ENCODE measurements around the gene PLG.

GRCh38 chr6:160765412-160765811 is 63.4 kb downstream of the PLG start:
- TF ChIP-seq ZBTB43 (CRISPR knock-in tag; IDR thresholded peaks at IDR 0.05) (no peak), JUN (CRISPR knock-in tag; IDR thresholded peaks at IDR 0.05) (no peak), SP1 (CRISPR knock-in tag; conservative IDR thresholded peaks at IDR 0.05) (no peak), CTCF (IDR thresholded peaks at IDR 0.05) (no peak), ZNF396 (CRISPR knock-in tag; IDR thresholded peaks at IDR 0.05; ENCODE audit: borderline replicate concordance) (no peak), PRDM15 (CRISPR knock-in tag; IDR thresholded peaks at IDR 0.05) (no peak)
